ENCODE data around the gene RGS17. TPM values are rescaled to one million over a fixed set of nuclear protein-coding genes. Genes with fewer than 3 reads are reported as not detected.
"Not testable (repeated sequence)": the region's sequence is repeated elsewhere in the genome, so short reads cannot be mapped to it uniquely, and the experiment has no call there.

The RGS17 gene
- total RNA-seq, 1 donor = 1.3 TPM

- DNase-seq (ENCODE audit: low read depth) = no peak
- H3K4me3 ChIP-seq (ENCODE audit: low read depth, low read length) = no peak overlapping the region
- TF ChIP-seq, protein P1, sequence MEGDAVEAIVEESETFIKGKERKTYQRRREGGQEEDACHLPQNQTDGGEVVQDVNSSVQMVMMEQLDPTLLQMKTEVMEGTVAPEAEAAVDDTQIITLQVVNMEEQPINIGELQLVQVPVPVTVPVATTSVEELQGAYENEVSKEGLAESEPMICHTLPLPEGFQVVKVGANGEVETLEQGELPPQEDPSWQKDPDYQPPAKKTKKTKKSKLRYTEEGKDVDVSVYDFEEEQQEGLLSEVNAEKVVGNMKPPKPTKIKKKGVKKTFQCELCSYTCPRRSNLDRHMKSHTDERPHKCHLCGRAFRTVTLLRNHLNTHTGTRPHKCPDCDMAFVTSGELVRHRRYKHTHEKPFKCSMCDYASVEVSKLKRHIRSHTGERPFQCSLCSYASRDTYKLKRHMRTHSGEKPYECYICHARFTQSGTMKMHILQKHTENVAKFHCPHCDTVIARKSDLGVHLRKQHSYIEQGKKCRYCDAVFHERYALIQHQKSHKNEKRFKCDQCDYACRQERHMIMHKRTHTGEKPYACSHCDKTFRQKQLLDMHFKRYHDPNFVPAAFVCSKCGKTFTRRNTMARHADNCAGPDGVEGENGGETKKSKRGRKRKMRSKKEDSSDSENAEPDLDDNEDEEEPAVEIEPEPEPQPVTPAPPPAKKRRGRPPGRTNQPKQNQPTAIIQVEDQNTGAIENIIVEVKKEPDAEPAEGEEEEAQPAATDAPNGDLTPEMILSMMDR (IDR thresholded peaks at IDR 0.05; ENCODE audit: insufficient read depth, low read depth, low read length) = no peak
These were observed 153.5 kb downstream of the RGS17 start for GRCh38 chr6:152977556-152977955.

GRCh38 chr6:152976749-152977148 is 154.3 kb downstream of the RGS17 start:
- peak; percentile 34 for DNase-seq (ENCODE audit: low read depth)
- TF ChIP-seq, protein P1 (IDR thresholded peaks at IDR 0.05; ENCODE audit: insufficient read depth, low read depth, low read length) = no peak
- H3K4me3 ChIP-seq (ENCODE audit: low read depth, low read length) = no peak overlapping the region

DNA sequence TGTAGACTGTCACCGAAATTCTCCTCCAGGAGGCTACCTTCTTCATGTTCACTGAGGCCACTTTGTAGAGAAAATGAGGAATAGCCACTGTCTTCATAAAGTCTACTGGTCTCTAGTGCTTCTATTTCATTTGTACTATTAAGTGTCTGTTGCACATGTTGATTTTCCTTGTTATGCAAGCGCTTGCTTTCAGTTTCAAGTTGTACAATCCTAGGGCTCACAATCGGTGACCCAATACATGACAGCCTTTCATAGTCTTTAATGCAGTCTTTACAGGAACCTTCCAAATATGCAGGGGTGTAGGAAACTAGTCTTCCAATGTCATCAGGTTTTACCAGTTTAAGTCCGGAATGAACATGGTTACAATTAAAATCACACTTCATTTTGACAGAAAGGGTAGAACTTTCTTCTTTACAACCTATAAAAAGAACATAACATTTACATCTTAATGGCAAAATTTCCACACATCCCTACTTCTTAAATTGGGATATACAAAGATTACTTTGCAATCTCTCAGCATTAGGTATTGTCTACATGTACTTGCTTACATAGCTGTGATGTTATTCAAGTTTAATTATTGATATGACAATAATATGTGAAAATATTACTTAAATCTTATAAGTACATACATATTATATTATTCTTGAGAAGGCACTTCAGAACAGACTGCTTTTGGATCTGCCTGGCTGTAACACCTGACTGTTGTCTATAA is 155.7 kb downstream of the RGS17 start:
- no peak overlapping the region for H3K4me3 ChIP-seq (ENCODE audit: low read depth, low read length)
- DNase-seq (ENCODE audit: low read depth) = peak; percentile 69
- TF ChIP-seq, protein P1 (IDR thresholded peaks at IDR 0.05; ENCODE audit: insufficient read depth, low read depth, low read length) = no peak

DNA sequence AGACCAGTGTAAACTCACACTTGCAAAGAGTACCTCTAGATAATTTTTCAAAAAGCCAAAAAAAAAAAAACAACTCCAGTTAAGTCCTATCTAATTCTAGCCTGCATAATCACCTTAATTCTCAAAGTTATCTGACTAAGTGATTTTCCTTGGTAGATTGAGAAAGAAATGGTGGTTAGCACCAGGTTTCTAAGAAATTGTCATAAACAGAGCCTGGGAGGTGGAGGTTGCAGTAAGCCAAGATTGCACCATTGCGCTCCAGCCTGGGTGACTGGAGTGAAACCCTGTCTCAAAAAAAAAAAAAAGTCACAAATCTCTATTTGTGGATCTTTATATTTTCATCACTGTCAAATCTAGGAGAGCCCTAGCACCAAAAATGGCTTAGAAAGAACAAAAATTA is 157.2 kb downstream of the RGS17 start:
- TF ChIP-seq, protein P1 (IDR thresholded peaks at IDR 0.05; ENCODE audit: insufficient read depth, low read depth, low read length) = no peak
- no peak overlapping the region for H3K4me3 ChIP-seq (ENCODE audit: low read depth, low read length)
- no peak for DNase-seq (ENCODE audit: low read depth)

DNA sequence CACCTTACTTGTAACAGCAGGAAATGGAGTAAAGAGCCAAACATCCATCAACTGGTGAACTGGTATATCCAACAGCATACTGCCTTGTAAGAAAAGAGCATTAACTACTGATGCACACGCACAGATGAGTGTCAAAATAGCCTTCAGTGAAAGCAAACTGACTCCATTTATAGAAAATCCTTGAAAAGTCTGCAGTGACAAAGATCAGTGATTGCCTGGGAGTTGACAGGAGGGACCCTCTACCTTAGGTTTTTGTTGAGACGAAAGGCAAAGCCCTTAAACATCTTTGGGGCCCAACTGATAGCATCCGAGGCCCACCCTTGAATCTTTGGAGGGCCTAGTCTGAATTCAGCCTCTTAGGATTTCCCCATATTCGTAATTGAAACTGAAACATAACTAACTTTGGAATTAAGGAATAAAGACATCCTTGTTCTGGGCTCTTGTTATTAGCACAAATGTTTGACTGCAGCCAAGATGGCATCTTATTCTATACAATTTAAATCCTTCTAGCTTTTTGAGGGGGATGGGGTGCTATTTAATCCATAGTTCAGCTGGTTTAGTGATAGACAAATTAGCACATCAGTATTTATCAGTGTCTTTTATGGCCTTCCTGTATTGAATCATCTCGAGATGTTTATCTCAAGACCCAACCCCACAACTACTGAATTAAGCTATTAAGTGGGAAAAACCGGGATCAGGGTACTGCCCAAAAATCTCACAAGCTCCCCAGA is 161.2 kb downstream of the RGS17 start:
- no peak overlapping the region for H3K4me3 ChIP-seq (ENCODE audit: low read depth, low read length)
- no peak for DNase-seq (ENCODE audit: low read depth)
- TF ChIP-seq, protein P1 (IDR thresholded peaks at IDR 0.05; ENCODE audit: insufficient read depth, low read depth, low read length) = no peak

GRCh38 chr6:152966168-152966894 is 164.8 kb downstream of the RGS17 start:
- DNase-seq (ENCODE audit: low read depth) = not testable (repeated sequence)

GRCh38 chr6:152959333-152959732 is 171.7 kb downstream of the RGS17 start:
- TF ChIP-seq, protein P1 (IDR thresholded peaks at IDR 0.05; ENCODE audit: insufficient read depth, low read depth, low read length) = no peak
- DNase-seq (ENCODE audit: low read depth) = no peak
- no peak overlapping the region for H3K4me3 ChIP-seq (ENCODE audit: low read depth, low read length)

More at GRCh38 chr6:152966168-152966894, 164.8 kb downstream of the RGS17 start:
- H3K4me3 ChIP-seq (ENCODE audit: low read depth, low read length) = not testable (repeated sequence)

Measured in fibroblast of villous mesenchyme (primary cell).